ENCODE data around the gene RAB3IL1.
A peak's percentile ranks its signal among the peaks of the same experiment; 100 is the strongest.

RAB3IL1 gene

GRCh38 chr11:61888590-61888989 is 28.8 kb downstream of the RAB3IL1 start:
- Histone ChIP-seq H2BK5ac (ENCODE audit: low read length) (no peak overlapping the region), H3K4me1 (ENCODE audit: control insufficient read depth in 2 of 2, insufficient read depth in 1 of 2, low read depth in 1 of 2, low read length in 2 of 2) (peaks cover 10% of the 10 kb centered on the region in 2 donors), H2AK5ac (ENCODE audit: low read depth, low read length) (no peak overlapping the region), H3K23ac (ENCODE audit: low read depth, low read length, poor library complexity) (no peak overlapping the region), H3K4me3 (ENCODE audit: low read length in 2 of 2) (no peak overlapping the region), H3K27ac (replicated peaks; ENCODE audit: low read length) (no peak overlapping the region), H3K4me2 (ENCODE audit: insufficient read depth, low read length, poor library complexity, severe bottlenecking) (no peak overlapping the region), H3K4ac (ENCODE audit: low read length) (no peak overlapping the region), H3K36me3 (replicated peaks in 1 of 2; ENCODE audit: control insufficient read depth in 2 of 2, insufficient read depth in 2 of 2, low read length in 2 of 2) (no peaks in the 10 kb centered on the region), H2BK12ac (ENCODE audit: low read length) (no peak overlapping the region), H3K9ac (ENCODE audit: low read depth, low read length, poor library complexity) (no peak overlapping the region), H2BK120ac (ENCODE audit: low read depth, low read length) (peak overlapping the region; percentile 33), H3K14ac (ENCODE audit: low read length) (no peak overlapping the region), H3K27me3 (ENCODE audit: control insufficient read depth in 3 of 3, insufficient read depth in 3 of 3, low read depth in 1 of 3, low read length in 3 of 3) (peaks cover 0 to 19% (median 0%) of the 10 kb centered on the region in 3 experiments), H3K9me3 (replicated peaks in 1 of 2; ENCODE audit: control insufficient read depth in 2 of 2, insufficient read depth in 1 of 2, low read depth in 1 of 2, low read length in 2 of 2) (peaks cover 2 to 9% of the 10 kb centered on the region in 2 donors), H4K8ac (ENCODE audit: low read depth, low read length) (no peak overlapping the region), H3K18ac (ENCODE audit: low read length) (no peak overlapping the region), H4K91ac (ENCODE audit: low read depth, low read length, poor library complexity) (no peak overlapping the region), H2AFZ (ENCODE audit: low read length) (no peak overlapping the region), H3K79me1 (ENCODE audit: low read depth, low read length) (no peaks in the 10 kb centered on the region), H2BK15ac (ENCODE audit: low read length) (no peak overlapping the region)
- no CpG with 5 or more reads among the region's 12 CpGs for WGBS, 2 donors (ENCODE audit: extremely low coverage in 2 of 2, insufficient read length in 2 of 2, insufficient replicate concordance in 1 of 2)
- DNase-seq (ENCODE audit: low spot score), result no peak

- no peak overlapping the region for H3K14ac ChIP-seq (ENCODE audit: low read length)
- no peaks in the 10 kb centered on the region for H3K36me3 ChIP-seq (replicated peaks in 1 of 2; ENCODE audit: control insufficient read depth in 2 of 2, insufficient read depth in 2 of 2, low read length in 2 of 2)
- H2BK120ac ChIP-seq (ENCODE audit: low read depth, low read length), result peak overlapping the region; percentile 33
- DNase-seq (ENCODE audit: low spot score), result no peak
- H2AFZ ChIP-seq (ENCODE audit: low read length), result no peak overlapping the region
- peaks cover 0 to 17% (median 0%) of the 10 kb centered on the region in 3 experiments for H3K27me3 ChIP-seq (ENCODE audit: control insufficient read depth in 3 of 3, insufficient read depth in 3 of 3, low read depth in 1 of 3, low read length in 3 of 3)
- no peak overlapping the region for H2BK5ac ChIP-seq (ENCODE audit: low read length)
- H3K23ac ChIP-seq (ENCODE audit: low read depth, low read length, poor library complexity), result no peak overlapping the region
- peaks cover 2 to 9% of the 10 kb centered on the region in 2 donors for H3K9me3 ChIP-seq (replicated peaks in 1 of 2; ENCODE audit: control insufficient read depth in 2 of 2, insufficient read depth in 1 of 2, low read depth in 1 of 2, low read length in 2 of 2)
- H3K18ac ChIP-seq (ENCODE audit: low read length), result no peak overlapping the region
- H3K27ac ChIP-seq (replicated peaks; ENCODE audit: low read length), result no peak overlapping the region
- H2BK15ac ChIP-seq (ENCODE audit: low read length), result no peak overlapping the region
- no peaks in the 10 kb centered on the region for H3K79me1 ChIP-seq (ENCODE audit: low read depth, low read length)
- no peak overlapping the region for H4K8ac ChIP-seq (ENCODE audit: low read depth, low read length)
- H2BK12ac ChIP-seq (ENCODE audit: low read length), result no peak overlapping the region
- H2AK5ac ChIP-seq (ENCODE audit: low read depth, low read length), result no peak overlapping the region
- peaks cover 10% of the 10 kb centered on the region in 2 donors for H3K4me1 ChIP-seq (ENCODE audit: control insufficient read depth in 2 of 2, insufficient read depth in 1 of 2, low read depth in 1 of 2, low read length in 2 of 2)
- H3K9ac ChIP-seq (ENCODE audit: low read depth, low read length, poor library complexity), result no peak overlapping the region
- no CpG with 5 or more reads among the region's 7 CpGs for WGBS, 2 donors (ENCODE audit: extremely low coverage in 2 of 2, insufficient read length in 2 of 2, insufficient replicate concordance in 1 of 2)
- H3K4ac ChIP-seq (ENCODE audit: low read length), result no peak overlapping the region
- no peak overlapping the region for H4K91ac ChIP-seq (ENCODE audit: low read depth, low read length, poor library complexity)
- H3K4me2 ChIP-seq (ENCODE audit: insufficient read depth, low read length, poor library complexity, severe bottlenecking), result no peak overlapping the region
- no peak overlapping the region for H3K4me3 ChIP-seq (ENCODE audit: low read length in 2 of 2)
Observed at GRCh38 chr11:61887839-61888494, 29.4 kb downstream of the RAB3IL1 start.

DNA sequence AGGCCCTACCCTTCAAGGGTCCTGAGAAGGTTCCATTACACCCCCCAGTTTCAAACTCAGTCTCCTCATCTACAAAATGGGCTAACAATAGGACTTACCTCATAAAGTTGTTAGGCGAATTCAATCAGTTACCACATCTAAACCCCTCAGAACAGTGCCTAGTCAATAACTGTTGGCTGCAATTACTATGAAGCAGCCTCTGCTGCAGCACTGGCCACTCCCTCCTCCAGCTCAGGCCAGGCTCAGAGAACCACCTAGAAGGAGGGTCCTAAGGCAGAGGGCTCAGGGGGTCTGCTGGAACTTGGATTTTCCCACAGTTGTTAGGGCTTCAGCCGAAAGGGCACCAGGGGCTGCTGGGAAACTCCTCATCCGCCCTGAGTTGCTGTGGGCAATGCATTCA is 30.7 kb downstream of the RAB3IL1 start:
- H3K79me1 ChIP-seq (ENCODE audit: low read depth, low read length), result no peaks in the 10 kb centered on the region
- no peak overlapping the region for H2BK15ac ChIP-seq (ENCODE audit: low read length)
- no peak overlapping the region for H4K8ac ChIP-seq (ENCODE audit: low read depth, low read length)
- no peak for DNase-seq (ENCODE audit: low spot score)
- H3K9ac ChIP-seq (ENCODE audit: low read depth, low read length, poor library complexity), result no peak overlapping the region
- no peak overlapping the region for H2AFZ ChIP-seq (ENCODE audit: low read length)
- H3K4me3 ChIP-seq (ENCODE audit: low read length in 2 of 2), result no peak overlapping the region
- no peak overlapping the region for H2BK12ac ChIP-seq (ENCODE audit: low read length)
- H2AK5ac ChIP-seq (ENCODE audit: low read depth, low read length), result no peak overlapping the region
- H3K36me3 ChIP-seq (replicated peaks in 1 of 2; ENCODE audit: control insufficient read depth in 2 of 2, insufficient read depth in 2 of 2, low read length in 2 of 2), result no peaks in the 10 kb centered on the region
- no peak overlapping the region for H3K4ac ChIP-seq (ENCODE audit: low read length)
- H3K4me1 ChIP-seq (ENCODE audit: control insufficient read depth in 2 of 2, insufficient read depth in 1 of 2, low read depth in 1 of 2, low read length in 2 of 2), result peaks cover 7 to 10% of the 10 kb centered on the region in 2 donors
- WGBS, 2 donors (ENCODE audit: extremely low coverage in 2 of 2, insufficient read length in 2 of 2, insufficient replicate concordance in 1 of 2), result no CpG with 5 or more reads among the region's 3 CpGs
- peaks cover 2 to 9% of the 10 kb centered on the region in 2 donors for H3K9me3 ChIP-seq (replicated peaks in 1 of 2; ENCODE audit: control insufficient read depth in 2 of 2, insufficient read depth in 1 of 2, low read depth in 1 of 2, low read length in 2 of 2)
- H4K91ac ChIP-seq (ENCODE audit: low read depth, low read length, poor library complexity), result no peak overlapping the region
- no peak overlapping the region for H2BK120ac ChIP-seq (ENCODE audit: low read depth, low read length)
- no peak overlapping the region for H3K18ac ChIP-seq (ENCODE audit: low read length)
- H3K27ac ChIP-seq (replicated peaks; ENCODE audit: low read length), result no peak overlapping the region
- no peak overlapping the region for H3K23ac ChIP-seq (ENCODE audit: low read depth, low read length, poor library complexity)
- peaks cover 0 to 11% (median 0%) of the 10 kb centered on the region in 3 experiments for H3K27me3 ChIP-seq (ENCODE audit: control insufficient read depth in 3 of 3, insufficient read depth in 3 of 3, low read depth in 1 of 3, low read length in 3 of 3)
- H2BK5ac ChIP-seq (ENCODE audit: low read length), result no peak overlapping the region
- H3K4me2 ChIP-seq (ENCODE audit: insufficient read depth, low read length, poor library complexity, severe bottlenecking), result no peak overlapping the region
- no peak overlapping the region for H3K14ac ChIP-seq (ENCODE audit: low read length)

DNA sequence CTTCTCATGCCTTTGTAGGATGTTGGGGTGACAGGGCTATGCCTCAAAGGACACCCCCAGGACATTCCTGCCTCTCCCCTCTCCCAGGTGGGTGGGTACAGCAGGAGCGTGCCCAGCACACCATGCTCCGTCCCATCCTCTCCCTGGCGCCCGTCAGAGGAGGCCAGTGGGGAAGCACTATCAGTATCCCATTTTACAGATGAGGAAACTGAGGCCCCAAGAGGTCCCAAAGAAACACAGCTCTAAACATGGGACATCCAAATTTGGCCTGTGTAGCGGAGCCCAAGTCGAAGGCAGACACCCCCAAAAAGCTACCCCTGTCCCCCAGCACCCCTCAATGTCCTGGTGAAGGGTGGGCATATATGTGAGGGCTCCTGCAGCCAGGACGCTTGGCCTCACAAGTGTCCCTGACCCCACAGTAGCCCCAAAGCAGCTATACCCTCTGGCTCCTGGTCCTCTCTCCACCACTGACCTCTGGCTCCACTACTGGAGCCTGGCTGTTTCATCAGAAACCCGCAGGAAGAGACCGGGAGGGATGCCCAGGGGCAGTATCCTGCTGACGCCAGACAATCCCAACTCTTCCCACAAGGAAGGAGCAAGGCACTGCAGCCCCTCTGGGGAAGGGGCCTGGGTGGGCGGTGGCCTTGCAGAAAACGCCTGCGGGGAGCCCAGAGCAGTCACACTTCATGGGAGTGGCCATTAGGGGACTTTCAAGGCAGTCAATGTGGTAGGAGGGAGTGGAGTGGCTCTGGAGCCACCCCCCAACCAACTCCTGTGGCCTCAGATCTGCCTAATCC is 31.4 kb downstream of the RAB3IL1 start:
- no peak overlapping the region for H2BK120ac ChIP-seq (ENCODE audit: low read depth, low read length)
- H2AK5ac ChIP-seq (ENCODE audit: low read depth, low read length), result no peak overlapping the region
- no peak overlapping the region for H2BK15ac ChIP-seq (ENCODE audit: low read length)
- H3K4ac ChIP-seq (ENCODE audit: low read length), result no peak overlapping the region
- H2BK12ac ChIP-seq (ENCODE audit: low read length), result no peak overlapping the region
- no peak for DNase-seq (ENCODE audit: low spot score)
- no peaks in the 10 kb centered on the region for H3K36me3 ChIP-seq (replicated peaks in 1 of 2; ENCODE audit: control insufficient read depth in 2 of 2, insufficient read depth in 2 of 2, low read length in 2 of 2)
- no CpG with 5 or more reads among the region's 13 CpGs for WGBS, 2 donors (ENCODE audit: extremely low coverage in 2 of 2, insufficient read length in 2 of 2, insufficient replicate concordance in 1 of 2)
- no peak overlapping the region for H3K18ac ChIP-seq (ENCODE audit: low read length)
- no peak overlapping the region for H2BK5ac ChIP-seq (ENCODE audit: low read length)
- H3K14ac ChIP-seq (ENCODE audit: low read length), result no peak overlapping the region
- no peak overlapping the region for H3K27ac ChIP-seq (replicated peaks; ENCODE audit: low read length)
- no peak overlapping the region for H2AFZ ChIP-seq (ENCODE audit: low read length)
- H3K9me3 ChIP-seq (replicated peaks in 1 of 2; ENCODE audit: control insufficient read depth in 2 of 2, insufficient read depth in 1 of 2, low read depth in 1 of 2, low read length in 2 of 2), result peaks cover 2 to 9% of the 10 kb centered on the region in 2 donors
- H4K8ac ChIP-seq (ENCODE audit: low read depth, low read length), result no peak overlapping the region
- H3K4me3 ChIP-seq (ENCODE audit: low read length in 2 of 2), result no peak overlapping the region
- no peaks in the 10 kb centered on the region for H3K79me1 ChIP-seq (ENCODE audit: low read depth, low read length)
- H3K27me3 ChIP-seq (ENCODE audit: control insufficient read depth in 3 of 3, insufficient read depth in 3 of 3, low read depth in 1 of 3, low read length in 3 of 3), result peaks cover 0 to 9% (median 0%) of the 10 kb centered on the region in 3 experiments
- no peak overlapping the region for H3K4me2 ChIP-seq (ENCODE audit: insufficient read depth, low read length, poor library complexity, severe bottlenecking)
- peaks cover 8 to 16% of the 10 kb centered on the region in 2 donors for H3K4me1 ChIP-seq (ENCODE audit: control insufficient read depth in 2 of 2, insufficient read depth in 1 of 2, low read depth in 1 of 2, low read length in 2 of 2)
- H4K91ac ChIP-seq (ENCODE audit: low read depth, low read length, poor library complexity), result no peak overlapping the region
- no peak overlapping the region for H3K23ac ChIP-seq (ENCODE audit: low read depth, low read length, poor library complexity)
- H3K9ac ChIP-seq (ENCODE audit: low read depth, low read length, poor library complexity), result no peak overlapping the region
